ENCODE data around the gene HECTD4. TPM values are rescaled to one million over a fixed set of nuclear protein-coding genes. Genes with fewer than 3 reads are reported as not detected.

Gene HECTD4
- total RNA-seq, 4 donors from 2014 or later: 26.6 to 47.1 (median 33.2) TPM

DNA sequence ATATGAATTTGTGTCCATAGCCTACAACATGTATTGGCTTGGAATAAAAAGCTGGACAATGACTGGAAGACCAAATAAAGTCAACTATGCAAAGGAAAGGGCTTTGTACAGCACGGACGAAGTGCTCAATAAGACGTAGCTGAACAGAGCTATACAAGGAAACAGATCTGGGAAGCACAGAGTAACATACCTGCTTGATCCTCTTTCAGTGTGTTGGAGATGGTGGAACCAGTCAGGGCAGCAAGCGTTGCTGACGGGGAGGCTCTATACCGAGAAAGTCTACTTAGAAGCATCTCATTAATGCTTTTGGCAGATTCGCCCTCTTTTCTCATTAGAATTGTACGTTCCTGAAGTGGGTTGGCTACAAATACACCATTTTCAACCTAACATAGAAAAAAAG lies 99.3 kb downstream of the HECTD4 start:
- TF ChIP-seq, protein P1, sequence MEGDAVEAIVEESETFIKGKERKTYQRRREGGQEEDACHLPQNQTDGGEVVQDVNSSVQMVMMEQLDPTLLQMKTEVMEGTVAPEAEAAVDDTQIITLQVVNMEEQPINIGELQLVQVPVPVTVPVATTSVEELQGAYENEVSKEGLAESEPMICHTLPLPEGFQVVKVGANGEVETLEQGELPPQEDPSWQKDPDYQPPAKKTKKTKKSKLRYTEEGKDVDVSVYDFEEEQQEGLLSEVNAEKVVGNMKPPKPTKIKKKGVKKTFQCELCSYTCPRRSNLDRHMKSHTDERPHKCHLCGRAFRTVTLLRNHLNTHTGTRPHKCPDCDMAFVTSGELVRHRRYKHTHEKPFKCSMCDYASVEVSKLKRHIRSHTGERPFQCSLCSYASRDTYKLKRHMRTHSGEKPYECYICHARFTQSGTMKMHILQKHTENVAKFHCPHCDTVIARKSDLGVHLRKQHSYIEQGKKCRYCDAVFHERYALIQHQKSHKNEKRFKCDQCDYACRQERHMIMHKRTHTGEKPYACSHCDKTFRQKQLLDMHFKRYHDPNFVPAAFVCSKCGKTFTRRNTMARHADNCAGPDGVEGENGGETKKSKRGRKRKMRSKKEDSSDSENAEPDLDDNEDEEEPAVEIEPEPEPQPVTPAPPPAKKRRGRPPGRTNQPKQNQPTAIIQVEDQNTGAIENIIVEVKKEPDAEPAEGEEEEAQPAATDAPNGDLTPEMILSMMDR (IDR thresholded peaks at IDR 0.05): no peak
- DNase-seq (ENCODE audit: low spot score) (no peak), ATAC-seq (ENCODE audit: low FRiP score) (no peak)

DNA sequence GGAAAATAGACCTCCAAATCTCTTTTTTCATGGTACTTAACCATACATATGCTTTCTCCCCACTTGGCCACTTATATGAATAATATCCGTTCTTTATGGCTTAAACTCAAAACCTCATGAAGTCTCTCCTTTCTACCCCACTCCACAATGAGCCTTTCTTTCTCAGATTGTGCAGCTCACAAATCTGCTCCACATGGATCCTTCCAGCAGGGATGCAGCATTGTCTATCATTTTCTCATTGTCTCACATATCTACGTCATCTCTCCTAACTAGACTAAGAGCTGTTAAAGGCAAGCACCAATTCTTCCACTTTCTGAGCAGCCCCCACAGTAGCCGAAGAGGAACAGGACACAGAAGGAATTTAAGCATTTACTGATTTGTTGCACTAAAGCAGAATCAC lies 106.4 kb downstream of the HECTD4 start:
- DNase-seq (ENCODE audit: low spot score) (no peak), ATAC-seq (ENCODE audit: low FRiP score) (no peak)
- TF ChIP-seq, protein P1 (IDR thresholded peaks at IDR 0.05): no peak

DNA sequence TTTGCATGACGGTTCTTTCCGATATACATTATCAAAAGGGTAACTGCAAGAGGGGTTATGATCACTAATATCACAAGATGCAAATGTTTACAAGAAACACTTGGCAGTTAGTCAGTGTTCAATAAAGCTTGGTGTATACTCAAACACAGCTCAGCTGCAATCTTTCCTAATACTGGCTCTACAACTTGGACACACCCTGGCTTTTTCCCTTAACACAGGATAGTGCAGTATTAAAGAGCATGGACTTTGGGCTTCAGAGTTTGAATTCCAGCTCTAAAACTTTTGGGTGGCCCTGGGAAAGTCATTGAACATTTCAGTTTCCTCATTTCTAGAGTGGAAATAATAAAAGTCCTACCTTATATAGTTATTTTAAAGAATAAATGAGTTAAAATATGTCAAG lies 107.0 kb downstream of the HECTD4 start:
- ATAC-seq (ENCODE audit: low FRiP score): no peak
- TF ChIP-seq, protein P1 (IDR thresholded peaks at IDR 0.05): no peak
- DNase-seq (ENCODE audit: low spot score): no peak

DNA sequence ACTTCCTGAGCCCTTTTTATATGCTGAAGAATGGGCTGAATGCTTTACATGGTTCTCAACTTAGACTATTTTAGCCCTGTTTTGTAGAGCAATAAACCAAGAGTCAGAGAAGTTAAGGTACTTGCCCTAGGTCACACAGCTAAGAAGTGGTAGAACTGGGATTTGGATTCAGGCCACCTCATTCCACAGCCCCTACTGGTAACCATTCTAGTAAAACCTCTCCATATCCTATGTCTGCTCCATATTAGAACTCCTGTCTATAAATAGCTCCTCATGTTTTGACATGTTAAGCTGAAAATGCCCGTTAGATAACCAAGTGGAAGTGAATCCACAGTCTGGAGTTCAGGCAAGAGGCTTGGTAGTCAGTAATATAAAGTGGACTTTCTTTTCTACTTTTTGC lies 111.6 kb downstream of the HECTD4 start:
- DNase-seq (ENCODE audit: low spot score): no peak
- ATAC-seq (ENCODE audit: low FRiP score): no peak
- TF ChIP-seq, protein P1 (IDR thresholded peaks at IDR 0.05): no peak

DNA sequence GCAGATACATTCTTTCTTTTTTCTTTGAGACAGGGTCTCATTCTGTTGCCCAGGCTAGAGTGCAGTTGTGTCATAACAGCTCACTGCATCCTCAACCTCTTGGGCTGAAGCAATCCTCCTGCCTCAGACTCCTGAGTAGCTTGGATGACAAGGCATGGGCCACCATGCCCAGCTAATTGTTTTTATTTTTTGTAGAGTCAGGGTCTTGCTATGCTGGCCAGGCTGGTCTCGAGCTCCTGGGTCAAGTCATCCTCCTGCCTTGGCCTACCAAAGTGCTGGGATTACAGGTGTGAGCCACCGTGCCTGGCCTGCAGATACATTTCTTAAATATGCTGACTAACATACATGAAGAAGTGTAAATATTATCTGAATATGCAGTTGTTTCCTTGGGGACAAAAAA lies 115.8 kb downstream of the HECTD4 start:
- DNase-seq (ENCODE audit: low spot score): no peak
- ATAC-seq (ENCODE audit: low FRiP score): no peak
- TF ChIP-seq, protein P1 (IDR thresholded peaks at IDR 0.05): no peak

DNA sequence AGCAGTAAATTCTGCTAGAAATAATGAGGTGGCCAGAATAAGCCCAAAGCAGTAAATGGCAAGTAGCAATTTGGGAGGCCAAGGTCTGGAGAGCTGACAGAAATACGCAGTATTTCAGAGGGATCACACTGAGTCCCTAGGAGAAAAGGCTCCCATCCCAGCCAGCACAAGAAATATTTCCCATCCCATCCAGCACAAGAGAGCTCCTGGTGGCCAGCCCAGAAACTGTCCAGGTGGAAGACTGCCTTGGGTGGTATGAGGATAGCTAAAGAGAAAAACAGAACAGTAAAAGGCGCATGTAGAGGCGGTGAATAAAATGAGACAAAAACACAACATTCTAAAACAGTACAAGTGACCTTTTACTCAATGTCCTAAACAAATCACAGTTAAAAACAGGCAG lies 120.7 kb downstream of the HECTD4 start:
- ATAC-seq (ENCODE audit: low FRiP score) (no peak), DNase-seq (ENCODE audit: low spot score) (no peak)
- TF ChIP-seq, protein P1 (IDR thresholded peaks at IDR 0.05): no peak

DNA sequence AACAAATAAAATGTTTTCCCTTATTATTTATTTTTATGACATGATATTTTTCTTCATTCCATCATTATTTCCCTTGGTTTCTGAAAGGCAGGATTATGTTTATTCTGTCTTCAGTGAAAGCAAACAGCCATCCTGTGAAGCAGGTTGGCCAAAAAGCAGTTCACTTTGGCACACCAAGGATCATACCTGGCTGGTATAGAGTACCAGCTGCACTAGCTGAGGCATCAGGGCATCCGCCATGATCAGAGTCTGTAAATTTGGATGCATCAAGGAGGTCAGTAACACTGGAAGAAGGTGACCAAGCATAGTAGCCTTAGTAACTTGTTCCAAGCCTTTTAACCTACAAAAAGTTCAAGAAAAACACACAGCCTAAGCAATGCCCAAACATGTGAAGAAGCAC lies 123.3 kb downstream of the HECTD4 start:
- TF ChIP-seq, protein P1 (IDR thresholded peaks at IDR 0.05): no peak
- ATAC-seq (ENCODE audit: low FRiP score) (no peak), DNase-seq (ENCODE audit: low spot score) (no peak)
